Suprapubic skin (tissue), 4 donors: ENCODE data around the gene CEP85. TPM values are rescaled to one million over a fixed set of nuclear protein-coding genes. Genes with fewer than 3 reads are reported as not detected.

Experiments used
- DNase-seq, 2 donors: peaks; one replicate each; pipeline ENCODE4 v3.0.0-alpha.2; 2019; ENCODE audit warnings: low spot score in 2 of 2
- H3K27ac ChIP-seq: fragments of 200-600 bp; sonication (generic); one replicate; pipeline ENCODE4 v1.5.1; 2019
- H3K27me3 ChIP-seq: fragments of 200-600 bp; sonication (generic); one replicate; pipeline ENCODE4 v1.5.1; 2019
- H3K36me3 ChIP-seq: fragments of 200-600 bp; sonication (generic); one replicate; pipeline ENCODE4 v1.5.1; 2019
- H3K4me1 ChIP-seq: fragments of 200-600 bp; sonication (generic); one replicate; pipeline ENCODE4 v1.5.1; 2019
- H3K4me3 ChIP-seq: fragments of 200-600 bp; sonication (generic); one replicate; pipeline ENCODE4 v1.5.1; 2019; ENCODE audit warnings: mild to moderate bottlenecking
- H3K9me3 ChIP-seq: fragments of 200-600 bp; sonication (generic); one replicate; pipeline ENCODE4 v1.5.1; 2019
- CTCF ChIP-seq, 2 donors: fragments of 200-600 bp in 1 of 2; fragments of 450-650 bp in 1 of 2; sonication (generic) in 1 of 2; IDR thresholded peaks; one replicate each; pipeline ENCODE4 v1.5.1; 2016 to 2019; ENCODE audit warnings: antibody characterized with exemption in 2 of 2, mild to moderate bottlenecking in 1 of 2, moderate library complexity in 1 of 2
- EP300 ChIP-seq: sonication (generic); formaldehyde crosslinking; IDR thresholded peaks from one replicate; pipeline ENCODE4 v1.6.1; 2017; ENCODE audit warnings: antibody characterized with exemption
- POLR2A ChIP-seq, 2 donors: fragments of 450-650 bp; IDR thresholded peaks; one replicate each; pipeline ENCODE4 v1.6.1; 2017; ENCODE audit warnings: antibody characterized with exemption in 2 of 2, mild to moderate bottlenecking in 2 of 2, moderate library complexity in 2 of 2
- POLR2AphosphoS5 ChIP-seq, 3 donors: sonication (generic); formaldehyde crosslinking; IDR thresholded peaks; one replicate each; pipeline ENCODE4 v1.6.1; 2017; ENCODE audit warnings: antibody characterized with exemption in 3 of 3
- WGBS: methylation state at CpG from one replicate; pipeline ENCODE4 v1.1.5; 2018; 5-methylcytosine and 5-hydroxymethylcytosine counted together
- total RNA-seq, 4 donors: library from RNA; depleted of rRNA; stranded (reverse); fragments of >200 nt; gene quantifications; one replicate each; pipeline ENCODE4 v1.1.0, GENCODE V29; 2016

The CEP85 gene
- total RNA-seq, 4 donors from 2014 or later, result 18.2 to 27.8 (median 18.7) TPM

- WGBS, result 40% methylated on average over 1 of the region's 1 CpG
- Histone ChIP-seq H3K27me3 (no peaks in the 10 kb centered on the region), H3K4me3 (no peak overlapping the region), H3K27ac (peak overlapping the region; percentile 90), H3K4me1 (peaks cover 75% of the 10 kb centered on the region), H3K9me3 (no peaks in the 10 kb centered on the region), H3K36me3 (no peaks in the 10 kb centered on the region)
- DNase-seq, result no peak
- TF ChIP-seq EP300, result no peak
Measured at GRCh38 chr1:26277719-26278118, 43.7 kb downstream of the CEP85 start.

GRCh38 chr1:26278303-26278702 is 44.3 kb downstream of the CEP85 start:
- no peaks in the 10 kb centered on the region for H3K36me3 ChIP-seq
- 9% methylated on average over 4 of the region's 4 CpGs for WGBS
- H3K27me3 ChIP-seq, result no peaks in the 10 kb centered on the region
- peak; percentile 91 to 93 for DNase-seq
- H3K4me3 ChIP-seq, result peak overlapping the region; percentile 64
- H3K4me1 ChIP-seq, result peaks cover 80% of the 10 kb centered on the region
- peak overlapping the region; percentile 90 for H3K27ac ChIP-seq
- TF ChIP-seq EP300 (no peak), POLR2AphosphoS5 (IDR thresholded peaks at IDR 0.05) (peak in 2 of 3 donors; percentile 40 to 49), CTCF (IDR thresholded peaks at IDR 0.05) (no peak), POLR2A (IDR thresholded peaks at IDR 0.05) (no peak)
- no peaks in the 10 kb centered on the region for H3K9me3 ChIP-seq

GRCh38 chr1:26278724-26279455 is 44.9 kb downstream of the CEP85 start:
- H3K9me3 ChIP-seq, result no peaks in the 10 kb centered on the region
- H3K4me3 ChIP-seq, result peak overlapping the region; percentile 64
- TF ChIP-seq CTCF (IDR thresholded peaks at IDR 0.05) (no peak), POLR2A (IDR thresholded peaks at IDR 0.05) (no peak), POLR2AphosphoS5 (IDR thresholded peaks at IDR 0.05) (peak in 2 of 3 donors; percentile 21 to 40), EP300 (no peak)
- H3K27ac ChIP-seq, result peak overlapping the region; percentile 90
- H3K4me1 ChIP-seq, result peaks cover 85% of the 10 kb centered on the region
- 15% methylated on average over 8 of the region's 9 CpGs for WGBS
- peak; percentile 81 to 83 for DNase-seq
- H3K36me3 ChIP-seq, result no peaks in the 10 kb centered on the region
- H3K27me3 ChIP-seq, result no peaks in the 10 kb centered on the region

GRCh38 chr1:26279456-26280332 is 45.7 kb downstream of the CEP85 start, which contains the start of gene SH3BGRL3:
SH3BGRL3 (plus strand) TSS chr1:26280086; CDS start chr1:26280156, 70 bp downstream.
- peak; percentile 93 to 96 for DNase-seq
- Histone ChIP-seq H3K4me3 (peak within 1 kb of the TSS; percentile 64), H3K9me3 (no peaks in the 10 kb centered on the region), H3K27ac (peak within 1 kb of the TSS; percentile 90), H3K36me3 (no peaks in the 10 kb centered on the region), H3K4me1 (peaks cover 91% of the 10 kb centered on the region), H3K27me3 (no peaks in the 10 kb centered on the region)
- TF ChIP-seq EP300, result no peak
- TF ChIP-seq CTCF (IDR thresholded peaks at IDR 0.05), result peak in 1 of 2 donors; percentile 46
- peak; percentile 67 to 90 for TF ChIP-seq POLR2A (IDR thresholded peaks at IDR 0.05)
- peak in 2 of 3 donors; percentile 42 to 87 for TF ChIP-seq POLR2AphosphoS5 (IDR thresholded peaks at IDR 0.05)
- WGBS, result 1% methylated on average over 9 of the region's 66 CpGs

- Histone ChIP-seq H3K27ac (peak overlapping the region; percentile 90), H3K36me3 (no peaks in the 10 kb centered on the region), H3K9me3 (no peaks in the 10 kb centered on the region), H3K4me1 (peaks cover 91% of the 10 kb centered on the region), H3K27me3 (no peaks in the 10 kb centered on the region), H3K4me3 (peak overlapping the region; percentile 64)
- 24% methylated on average over 13 of the region's 20 CpGs for WGBS
- DNase-seq, result peak in 1 of 2 donors; percentile 78
- TF ChIP-seq EP300 (no peak), CTCF (IDR thresholded peaks at IDR 0.05) (no peak), POLR2A (IDR thresholded peaks at IDR 0.05) (no peak), POLR2AphosphoS5 (IDR thresholded peaks at IDR 0.05) (no peak)
Measured at GRCh38 chr1:26280333-26281042, 46.5 kb downstream of the CEP85 start.
